Ovary (tissue), 9 donors: Measurements from ENCODE around the gene HAUS3. TPM values are rescaled to one million over a fixed set of nuclear protein-coding genes. Genes with fewer than 3 reads are reported as not detected.

Experiments used
- DNase-seq, 5 donors: peaks; one replicate each; pipeline ENCODE4 v3.0.0-alpha.2; 2019 to 2020
- H3K27ac ChIP-seq, 2 donors: fragments of 200-600 bp; one replicate each; pipeline versions ENCODE4 v1.5.1 to v1.8.0; 2019 to 2022
- H3K27me3 ChIP-seq: fragments of 200-600 bp; one replicate; pipeline ENCODE4 v1.8.0; 2022
- H3K36me3 ChIP-seq: fragments of 200-600 bp; sonication (generic); one replicate; pipeline ENCODE4 v1.5.1; 2019
- H3K4me1 ChIP-seq: one replicate; pipeline ENCODE4 v1.8.1; 2013; ENCODE audit warnings: mild to moderate bottlenecking, moderate library complexity; ENCODE audit not compliant: insufficient read depth
- H3K4me3 ChIP-seq: fragments of 200-600 bp; sonication (generic); one replicate; pipeline ENCODE4 v1.5.1; 2017
- H3K9me3 ChIP-seq, 2 donors: fragments of 200-600 bp in 1 of 2; sonication (generic) in 1 of 2; one replicate each; pipeline versions ENCODE4 v1.5.1 to v1.8.1; 2013 to 2019; ENCODE audit warnings: mild to moderate bottlenecking in 1 of 2, moderate library complexity in 1 of 2
- CTCF ChIP-seq, 3 donors: fragments of 450-650 bp in 2 of 3; fragments of 200-600 bp in 1 of 3; IDR thresholded peaks; one replicate each; pipeline versions ENCODE4 v1.5.1 to v1.8.0; 2016 to 2022; ENCODE audit warnings: antibody characterized with exemption in 3 of 3, mild to moderate bottlenecking in 1 of 3
- EP300 ChIP-seq: sonication (generic); formaldehyde crosslinking; IDR thresholded peaks from one replicate; pipeline ENCODE4 v1.6.1; 2017; ENCODE audit warnings: antibody characterized with exemption
- POLR2A ChIP-seq: fragments of 450-650 bp; IDR thresholded peaks from one replicate; pipeline ENCODE4 v1.6.1; 2017; ENCODE audit warnings: antibody characterized with exemption, mild to moderate bottlenecking, moderate library complexity
- WGBS, 3 donors: extraction: QIAGEN DNeasy Blood & Tissue Kit in 1 of 3; methylation state at CpG; one replicate each; pipeline versions ENCODE4 v1.1.5 to v1.1.7; 2013 to 2017; 5-methylcytosine and 5-hydroxymethylcytosine counted together
- intact Hi-C, 4 donors: fragments of 100-400 bp; cut with DNase I; formaldehyde crosslinking; loops; one replicate each; pipeline versions ENCODE4 v1.11.0 to v1.15.1; 2022 to 2023
- polyA plus RNA-seq, 2 donors: library from polyadenylated mRNA; stranded (reverse); fragments of 200-250 nt in 1 of 2; fragments of 350-450 nt in 1 of 2; fragmentation: Illumina TruSeq in 1 of 2; extraction: RNeasy Lipid Tissue Mini Kit (QIAGEN cat#74804) in 1 of 2; gene quantifications; one replicate each; pipeline ENCODE4 v1.2.3, GENCODE V29; 2013 to 2014
- total RNA-seq, 7 donors: library from RNA; depleted of rRNA in 2 of 7; stranded (reverse); fragments of >200 nt in 2 of 7; fragmentation: NEBNext Ultra II Directional in 3 of 7; extraction: Animal tissue kit (Norgen Biotek cat#: 25700) in 3 of 7; gene quantifications; one replicate each; pipeline versions ENCODE4 v1.1.0 to v1.2.4, GENCODE V29; 2016 to 2023
- donor health status: DM: no; HTN: no; CAD: no; lungs with moderate emphysema.
- donor health status: DM: no; HTN: no; CAD: no.
- donor health status: Bipolar disorder and iron deficiency.
- donor health status: DM: yes; HTN: yes; CAD: no.
- donor health status: DM: no; HTN: no; CAD: no.
- donor health status: DM: yes; HTN: yes; CAD: no.

HAUS3 gene
- total and polyA plus RNA-seq, 9 donors: 8.2 to 17.4 (median 12.5) TPM

GRCh38 chr4:2247128-2248043, 5.5 kb upstream of the HAUS3 start:
- Histone ChIP-seq H3K4me3 (no peak overlapping the region), H3K4me1 (peaks cover 13% of the 10 kb centered on the region), H3K27ac (no peak overlapping the region), H3K9me3 (no peaks in the 10 kb centered on the region), H3K36me3 (no peaks in the 10 kb centered on the region), H3K27me3 (no peaks in the 10 kb centered on the region)
- intact Hi-C loops: loop anchor here in 2 of 4 donors (5.0 to 10.0 kb wide), 2 partner anchors 170 to 217 kb away; partner anchors contain the start of genes CFAP99 (in 1 of the 2), RNF4 (in 1 of the 2) and ZFYVE28 (in 1 of the 2)
- WGBS, 3 donors: 85 to 87% (median 87%) methylated on average over 38 to 42 of the region's 42 CpGs
- peak in 4 of 5 donors; percentile 16 to 37 (median 32) for DNase-seq
- TF ChIP-seq POLR2A (no peak), EP300 (no peak), CTCF (IDR thresholded peaks at IDR 0.05) (no peak)

GRCh38 chr4:2246384-2247127, 4.6 kb upstream of the HAUS3 start:
- Histone ChIP-seq H3K27ac (no peak overlapping the region), H3K4me1 (peaks cover 15% of the 10 kb centered on the region), H3K36me3 (no peaks in the 10 kb centered on the region), H3K4me3 (no peak overlapping the region), H3K9me3 (no peaks in the 10 kb centered on the region), H3K27me3 (no peaks in the 10 kb centered on the region)
- 89 to 93% (median 91%) methylated on average over 13 to 19 of the region's 19 CpGs for WGBS, 3 donors
- intact Hi-C loops: loop anchor here in 2 of 4 donors (5.0 to 10.0 kb wide), 2 partner anchors 171 to 218 kb away; partner anchors contain the start of genes CFAP99 (in 1 of the 2), RNF4 (in 1 of the 2) and ZFYVE28 (in 1 of the 2)
- DNase-seq: peak in 2 of 5 donors; percentile 9 to 21
- no peak for TF ChIP-seq CTCF (IDR thresholded peaks at IDR 0.05)
- no peak for TF ChIP-seq POLR2A
- no peak for TF ChIP-seq EP300

GRCh38 chr4:2245787-2246275, 3.9 kb upstream of the HAUS3 start:
- Histone ChIP-seq H3K4me3 (no peak overlapping the region), H3K36me3 (no peaks in the 10 kb centered on the region), H3K4me1 (peaks cover 15% of the 10 kb centered on the region), H3K27me3 (no peaks in the 10 kb centered on the region), H3K27ac (peak overlapping the region; percentile 1 to 37), H3K9me3 (no peaks in the 10 kb centered on the region)
- intact Hi-C loops: loop anchor here in 2 of 4 donors (5.0 to 10.0 kb wide), 2 partner anchors 171 to 219 kb away; partner anchors contain the start of genes CFAP99 (in 1 of the 2), RNF4 (in 1 of the 2) and ZFYVE28 (in 1 of the 2)
- 60 to 73% (median 62%) methylated on average over 7 of the region's 7 CpGs for WGBS, 3 donors
- DNase-seq: peak in 2 of 5 donors; percentile 11 to 17
- TF ChIP-seq CTCF (IDR thresholded peaks at IDR 0.05): no peak
- TF ChIP-seq POLR2A: no peak
- TF ChIP-seq EP300: no peak
